NB4 (cell line): ENCODE results near the gene CDK10.
"Not testable (repeated sequence)": the region's sequence is repeated elsewhere in the genome, so short reads cannot be mapped to it uniquely, and the experiment has no call there.

Experiments used
- DNase-seq: peaks from one replicate; pipeline ENCODE4 v3.0.0; 2010; ENCODE audit warnings: low read depth
- H3K4me3 ChIP-seq: one replicate; pipeline ENCODE4 v1.5.1; 2011; ENCODE audit warnings: mild to moderate bottlenecking, low read depth, low read length, moderate library complexity
- MAX ChIP-seq: IDR thresholded peaks from 2 replicates; pipeline ENCODE4 v1.6.1; 2011; ENCODE audit warnings: low read depth, low read length
- MYC ChIP-seq: IDR thresholded peaks from 2 replicates; pipeline ENCODE4 v1.6.1; 2011; ENCODE audit warnings: low read depth, low read length
- POLR2A ChIP-seq: IDR thresholded peaks from 2 replicates; pipeline ENCODE4 v1.6.1; 2011; ENCODE audit warnings: mild to moderate bottlenecking; ENCODE audit not compliant: insufficient read length; ENCODE audit errors: extremely low read depth
- TF ChIP-seq, protein P1 (sequence below): IDR thresholded peaks from one replicate; pipeline ENCODE4 v1.5.1; 2012; ENCODE audit warnings: low read depth, low read length

The CDK10 gene

GRCh38 chr16:89661215-89661614, 25.3 kb upstream of the CDK10 start:
- TF ChIP-seq POLR2A (no peak), MAX (no peak), MYC (no peak)
- TF ChIP-seq, protein P1, sequence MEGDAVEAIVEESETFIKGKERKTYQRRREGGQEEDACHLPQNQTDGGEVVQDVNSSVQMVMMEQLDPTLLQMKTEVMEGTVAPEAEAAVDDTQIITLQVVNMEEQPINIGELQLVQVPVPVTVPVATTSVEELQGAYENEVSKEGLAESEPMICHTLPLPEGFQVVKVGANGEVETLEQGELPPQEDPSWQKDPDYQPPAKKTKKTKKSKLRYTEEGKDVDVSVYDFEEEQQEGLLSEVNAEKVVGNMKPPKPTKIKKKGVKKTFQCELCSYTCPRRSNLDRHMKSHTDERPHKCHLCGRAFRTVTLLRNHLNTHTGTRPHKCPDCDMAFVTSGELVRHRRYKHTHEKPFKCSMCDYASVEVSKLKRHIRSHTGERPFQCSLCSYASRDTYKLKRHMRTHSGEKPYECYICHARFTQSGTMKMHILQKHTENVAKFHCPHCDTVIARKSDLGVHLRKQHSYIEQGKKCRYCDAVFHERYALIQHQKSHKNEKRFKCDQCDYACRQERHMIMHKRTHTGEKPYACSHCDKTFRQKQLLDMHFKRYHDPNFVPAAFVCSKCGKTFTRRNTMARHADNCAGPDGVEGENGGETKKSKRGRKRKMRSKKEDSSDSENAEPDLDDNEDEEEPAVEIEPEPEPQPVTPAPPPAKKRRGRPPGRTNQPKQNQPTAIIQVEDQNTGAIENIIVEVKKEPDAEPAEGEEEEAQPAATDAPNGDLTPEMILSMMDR, result no peak
- no peak for DNase-seq
- H3K4me3 ChIP-seq, result no peak overlapping the region

DNA sequence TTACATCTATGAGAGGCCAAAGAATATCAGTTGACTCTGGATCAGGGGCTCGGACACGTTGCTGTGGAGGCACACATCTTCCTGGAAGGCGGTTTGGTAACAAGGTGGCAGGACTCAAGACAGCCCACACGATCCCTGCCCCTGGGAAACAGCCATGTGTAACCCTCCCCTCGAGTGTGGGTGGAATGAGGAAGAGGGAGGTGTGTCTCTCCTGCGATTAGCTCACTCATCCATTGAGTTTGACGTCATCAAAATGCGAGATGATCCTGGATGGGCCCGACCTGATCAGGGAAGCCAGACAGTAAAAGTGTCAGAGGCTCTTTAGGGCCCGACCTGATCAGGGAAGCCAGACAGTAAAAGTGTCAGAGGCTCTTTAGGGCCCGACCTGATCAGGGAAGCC, 22.3 kb upstream of the CDK10 start:
- not testable (repeated sequence) for H3K4me3 ChIP-seq, DNase-seq

GRCh38 chr16:89667000-89667399, 19.5 kb upstream of the CDK10 start:
- peak; percentile 43 for DNase-seq
- TF ChIP-seq, protein P1, result peak; percentile 29
- H3K4me3 ChIP-seq, result not testable (repeated sequence)

DNA sequence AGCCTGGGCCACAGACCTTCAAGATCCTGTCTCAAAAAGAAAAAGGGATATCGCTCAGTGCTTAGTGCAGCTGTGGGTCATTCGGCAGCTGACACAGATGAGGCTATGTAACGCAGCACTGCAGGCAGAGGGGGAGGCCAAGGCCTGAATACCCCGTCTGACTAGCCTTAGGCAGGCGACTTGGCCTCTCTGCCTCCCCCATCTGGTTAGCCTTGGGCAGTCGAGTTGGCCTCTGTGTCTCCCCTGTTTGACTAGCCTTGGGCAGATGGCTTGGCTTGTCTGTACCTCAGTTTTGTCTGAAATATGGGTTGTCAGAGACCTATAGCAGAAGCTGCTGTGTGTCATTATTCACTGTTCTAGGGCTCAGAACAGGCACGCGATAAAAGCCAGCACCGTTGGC, 18.9 kb upstream of the CDK10 start:
- H3K4me3 ChIP-seq, result no peak overlapping the region
- no peak for DNase-seq
- no peak for TF ChIP-seq MYC
- TF ChIP-seq, protein P1, result no peak
- no peak for TF ChIP-seq MAX
- TF ChIP-seq POLR2A, result no peak

DNA sequence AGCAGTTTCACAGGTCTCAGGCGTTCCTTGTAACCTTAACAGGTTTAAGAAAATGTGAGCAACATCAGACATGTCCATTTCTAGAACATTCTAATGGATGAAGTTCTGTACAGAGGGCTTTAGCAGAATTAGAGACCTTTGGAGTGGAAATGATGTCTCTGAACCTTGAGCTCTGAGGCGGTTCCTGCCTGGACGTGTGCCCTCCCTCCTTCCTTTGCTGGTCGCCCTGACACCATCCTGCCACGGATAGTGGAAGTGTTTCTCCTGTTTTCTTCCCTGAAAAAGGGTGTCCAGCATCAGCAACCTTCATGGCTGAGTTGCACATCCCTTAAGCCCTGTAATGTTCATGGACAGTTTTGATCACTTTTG, 17.7 kb upstream of the CDK10 start:
- no peak for DNase-seq
- H3K4me3 ChIP-seq, result no peak overlapping the region
- TF ChIP-seq POLR2A, result no peak
- no peak for TF ChIP-seq MYC
- TF ChIP-seq MAX, result no peak
- TF ChIP-seq, protein P1, result no peak

DNA sequence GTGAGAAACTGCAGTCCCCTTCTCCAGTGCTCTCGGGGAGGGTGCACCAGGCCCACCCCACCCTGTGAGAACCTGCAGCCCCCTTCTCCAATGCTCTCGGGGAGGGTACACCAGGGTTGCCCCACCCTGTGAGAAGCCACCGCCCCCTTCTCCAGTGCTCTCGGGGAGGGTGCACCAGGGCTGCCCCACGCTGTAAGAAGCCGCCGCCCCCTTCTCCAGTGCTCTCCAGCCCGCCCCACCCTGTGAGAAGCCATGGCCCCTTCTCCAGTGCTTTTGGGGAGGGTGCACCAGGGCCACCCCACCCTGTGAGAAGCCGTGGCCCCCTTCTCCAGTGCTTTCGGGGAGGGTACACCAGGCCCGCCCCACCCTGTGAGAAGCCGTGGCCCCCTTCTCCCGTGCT, 16.7 kb upstream of the CDK10 start:
- DNase-seq, result no peak

More for the DNA sequence above, 16.7 kb upstream of the CDK10 start:
- TF ChIP-seq, protein P1, result no peak
- TF ChIP-seq POLR2A (no peak), MAX (no peak), MYC (no peak)
- no peak overlapping the region for H3K4me3 ChIP-seq
